ENCODE measurements around the gene TRIOBP.
"Not testable (repeated sequence)": the region's sequence is repeated elsewhere in the genome, so short reads cannot be mapped to it uniquely, and the experiment has no call there.

- TF ChIP-seq, protein P1, sequence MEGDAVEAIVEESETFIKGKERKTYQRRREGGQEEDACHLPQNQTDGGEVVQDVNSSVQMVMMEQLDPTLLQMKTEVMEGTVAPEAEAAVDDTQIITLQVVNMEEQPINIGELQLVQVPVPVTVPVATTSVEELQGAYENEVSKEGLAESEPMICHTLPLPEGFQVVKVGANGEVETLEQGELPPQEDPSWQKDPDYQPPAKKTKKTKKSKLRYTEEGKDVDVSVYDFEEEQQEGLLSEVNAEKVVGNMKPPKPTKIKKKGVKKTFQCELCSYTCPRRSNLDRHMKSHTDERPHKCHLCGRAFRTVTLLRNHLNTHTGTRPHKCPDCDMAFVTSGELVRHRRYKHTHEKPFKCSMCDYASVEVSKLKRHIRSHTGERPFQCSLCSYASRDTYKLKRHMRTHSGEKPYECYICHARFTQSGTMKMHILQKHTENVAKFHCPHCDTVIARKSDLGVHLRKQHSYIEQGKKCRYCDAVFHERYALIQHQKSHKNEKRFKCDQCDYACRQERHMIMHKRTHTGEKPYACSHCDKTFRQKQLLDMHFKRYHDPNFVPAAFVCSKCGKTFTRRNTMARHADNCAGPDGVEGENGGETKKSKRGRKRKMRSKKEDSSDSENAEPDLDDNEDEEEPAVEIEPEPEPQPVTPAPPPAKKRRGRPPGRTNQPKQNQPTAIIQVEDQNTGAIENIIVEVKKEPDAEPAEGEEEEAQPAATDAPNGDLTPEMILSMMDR (IDR thresholded peaks at IDR 0.05), result not testable (repeated sequence)
- not testable (repeated sequence) for TF ChIP-seq POLR2A, POLR2AphosphoS5 (IDR thresholded peaks at IDR 0.05)
These were observed 590 bp upstream of the TRIOBP start for GRCh38 chr22:37696260-37696656.
